HG03439 (cell line): ENCODE measurements around the gene RPS21.

Experiments used
- ATAC-seq: cut with Tn5 transposase; IDR thresholded peaks from one replicate; pipeline ENCODE4 v1.9.1; 2021; ENCODE audit warnings: mild to moderate bottlenecking, moderate library complexity; ENCODE audit not compliant: unreplicated experiment

RPS21 gene

GRCh38 chr20:62353289-62354030 is 33.4 kb upstream of the RPS21 start:
- ATAC-seq, result no peak

GRCh38 chr20:62354031-62354808 is 32.7 kb upstream of the RPS21 start:
- ATAC-seq, result no peak

GRCh38 chr20:62354811-62355341 is 32.0 kb upstream of the RPS21 start:
- no peak for ATAC-seq

- ATAC-seq, result no peak
These were observed 31.4 kb upstream of the RPS21 start for GRCh38 chr20:62355516-62355877.

- ATAC-seq, result no peak
These were observed 30.9 kb upstream of the RPS21 start for GRCh38 chr20:62355878-62356588.

- ATAC-seq, result no peak
These were observed 30.2 kb upstream of the RPS21 start for GRCh38 chr20:62356589-62357186.

GRCh38 chr20:62357187-62357667 is 29.7 kb upstream of the RPS21 start:
- ATAC-seq, result no peak

GRCh38 chr20:62357681-62358080 is 29.2 kb upstream of the RPS21 start:
- ATAC-seq, result no peak

GRCh38 chr20:62358171-62359042 is 28.5 kb upstream of the RPS21 start:
- no peak for ATAC-seq

GRCh38 chr20:62359043-62359490 is 27.8 kb upstream of the RPS21 start:
- ATAC-seq, result no peak

GRCh38 chr20:62359491-62360121 is 27.3 kb upstream of the RPS21 start:
- no peak for ATAC-seq

GRCh38 chr20:62360854-62361798 is 25.8 kb upstream of the RPS21 start:
- ATAC-seq, result no peak

GRCh38 chr20:62361799-62362589 is 24.9 kb upstream of the RPS21 start:
- ATAC-seq, result no peak

- ATAC-seq, result no peak
These were observed 24.3 kb upstream of the RPS21 start for GRCh38 chr20:62362590-62362940.

GRCh38 chr20:62362991-62363919 is 23.6 kb upstream of the RPS21 start:
- ATAC-seq, result no peak
